K562 (cell line): ENCODE measurements around the gene RPP38. TPM values are rescaled to one million over a fixed set of nuclear protein-coding genes. Genes with fewer than 3 reads are reported as not detected.

Source experiments
- ATAC-seq: fragments of 200-7000 bp; cut with Tn5 transposase; 3 replicates; pipeline ENCODE4 v1.9.1; 2020; ENCODE audit warnings: moderate library complexity
- BruUV-seq: library from RNA; stranded (reverse); fragments of 400-500 nt; replicated peaks from 2 replicates; lab custom pipeline; 2021; lab: Mats Ljungman, UMichigan
- CTCF ChIA-PET: fragments of 300-600 bp; formaldehyde crosslinking; extraction: SDS; loops from one replicate; lab custom pipeline; 2021; ENCODE audit warnings: low intra/inter-chr PET ratio; lab: Yijun Ruan, JAX
- POLR2A ChIA-PET: fragments of 300-600, 350-650 bp; sonication (Branson Sonifier 250); formaldehyde crosslinking; extraction: SDS; loops from one replicate; lab custom pipeline; 2021; ENCODE audit warnings: antibody characterized with exemption, inconsistent platforms; lab: Yijun Ruan, JAX
- DNase-seq, 4 experiments: peaks; one replicate each; pipeline versions ENCODE4 v3.0.0 to v3.0.0-alpha.2; 2011 to 2018; ENCODE audit warnings: low spot score in 3 of 4, mixed read lengths in 3 of 4; ENCODE audit errors: extremely low read depth in 1 of 4
- FAIRE-seq: peaks from 2 replicates; lab custom pipeline; 2011; peaks lifted over from hg19 to GRCh38; lab: Jason Lieb, UNC
- H2AFZ ChIP-seq: 2 replicates; pipeline ENCODE4 v1.6.0; 2011; ENCODE audit warnings: low read depth, low read length, control low read depth, inconsistent platforms
- H3K27ac ChIP-seq: fragments of 200-600 bp; 3 replicates; pipeline ENCODE4 v1.8.0; 2011; ENCODE audit warnings: low read depth, mild to moderate bottlenecking, control low read depth, inconsistent platforms, low read length, moderate library complexity, mixed read lengths; ENCODE audit errors: extremely low read depth
- H3K27me3 ChIP-seq, 2 experiments: fragments of 300-600 bp in 1 of 2; 2 replicates in 1 of 2; 3 replicates in 1 of 2; pipeline versions ENCODE4 v1.6.0 to v1.8.0; 2011; ENCODE audit warnings: inconsistent platforms in 2 of 2, low read length in 2 of 2, mild to moderate bottlenecking in 1 of 2, mixed read lengths in 1 of 2, moderate library complexity in 1 of 2; ENCODE audit not compliant: control insufficient read depth in 2 of 2, insufficient read depth in 2 of 2
- H3K36me3 ChIP-seq: fragments of 300-600 bp; 3 replicates; pipeline ENCODE4 v1.8.0; 2011; ENCODE audit warnings: mild to moderate bottlenecking, low read length, inconsistent platforms; ENCODE audit not compliant: control insufficient read depth, insufficient read depth
- H3K4me1 ChIP-seq, 2 experiments: fragments of 200-600 bp in 1 of 2; replicated peaks in 1 of 2; 2 replicates in 1 of 2; 3 replicates in 1 of 2; pipeline versions ENCODE4 v1.5.1 to v1.8.0; 2011; ENCODE audit warnings: inconsistent platforms in 2 of 2, low read length in 2 of 2, mild to moderate bottlenecking in 1 of 2, mixed read lengths in 1 of 2, moderate library complexity in 1 of 2; ENCODE audit not compliant: control insufficient read depth in 2 of 2, insufficient read depth in 2 of 2
- H3K4me2 ChIP-seq: 2 replicates; pipeline ENCODE4 v1.6.1; 2011; ENCODE audit warnings: low read length, control low read depth, inconsistent platforms, mixed read lengths; ENCODE audit not compliant: insufficient read depth
- H3K4me3 ChIP-seq: fragments of 200-600 bp; sonication (generic), shearing (Covaris generic); 2 replicates; pipeline ENCODE4 v1.5.1; 2016; ENCODE audit warnings: control low read depth, inconsistent platforms
- H3K79me2 ChIP-seq: fragments of 200-600 bp; 3 replicates; pipeline ENCODE4 v1.8.0; 2011; ENCODE audit warnings: low read length, inconsistent platforms; ENCODE audit not compliant: control insufficient read depth, insufficient read depth
- H3K9ac ChIP-seq, 2 experiments: 2 replicates each; pipeline versions ENCODE4 v1.6.0 to v1.6.1; 2011; ENCODE audit warnings: low read depth in 2 of 2, low read length in 2 of 2, control low read depth in 1 of 2, inconsistent platforms in 1 of 2, mild to moderate bottlenecking in 1 of 2, mixed read lengths in 1 of 2; ENCODE audit not compliant: insufficient read depth in 1 of 2
- H3K9me1 ChIP-seq: one replicate; pipeline ENCODE4 v1.6.0; 2011; ENCODE audit warnings: inconsistent platforms, mild to moderate bottlenecking, low read length, moderate library complexity; ENCODE audit not compliant: control insufficient read depth, insufficient read depth
- H3K9me3 ChIP-seq: replicated peaks from 2 replicates; pipeline ENCODE4 v1.5.1; 2011; ENCODE audit warnings: low read depth, low read length, inconsistent platforms; ENCODE audit not compliant: control insufficient read depth, insufficient read depth
- H4K20me1 ChIP-seq: replicated peaks from 2 replicates; pipeline ENCODE4 v1.6.1; 2011; ENCODE audit warnings: low read length, inconsistent platforms, mixed read lengths; ENCODE audit not compliant: control insufficient read depth, insufficient read depth
- CBX5 ChIP-seq: IDR thresholded peaks from 2 replicates; pipeline ENCODE4 v1.6.1; 2014; ENCODE audit warnings: low read depth, borderline replicate concordance
- CUX1 ChIP-seq: fragments of 200-800 bp; sonication (Bioruptor generic); IDR thresholded peaks from 2 replicates; pipeline ENCODE4 v1.6.1; 2016; ENCODE audit warnings: missing genetic modification characterization, missing compliant biosample characterization
- ELF2 ChIP-seq: fragments of 250-450 bp; sonication (Bioruptor Pico); IDR thresholded peaks from 2 replicates; pipeline ENCODE4 v1.5.0; 2021; ENCODE audit warnings: mild to moderate bottlenecking
- MAFF ChIP-seq: IDR thresholded peaks from 2 replicates; pipeline ENCODE4 v1.6.1; 2012; ENCODE audit warnings: low read length, improper control_type of control experiment
- MTA2 ChIP-seq: fragments of 450-650 bp; IDR thresholded peaks from 2 replicates; pipeline ENCODE4 v1.6.1; 2016; ENCODE audit warnings: low read depth
- NR0B1 ChIP-seq: fragments of 450-650 bp; IDR thresholded peaks from one replicate; pipeline ENCODE4 v1.6.1; 2018; ENCODE audit warnings: mild to moderate bottlenecking, moderate library complexity; ENCODE audit not compliant: partially characterized antibody
- POLR2G ChIP-seq: fragments of 200-400 bp; formaldehyde crosslinking; IDR thresholded peaks from 2 replicates; pipeline ENCODE4 v1.6.1; 2017; ENCODE audit warnings: low read depth, mild to moderate bottlenecking, antibody characterized with exemption, low read length, moderate library complexity
- RBM15 ChIP-seq: fragments of 200-400 bp; formaldehyde crosslinking; IDR thresholded peaks from 2 replicates; pipeline ENCODE4 v1.6.1; 2018; ENCODE audit warnings: mild to moderate bottlenecking, low read length, moderate library complexity; ENCODE audit not compliant: insufficient read depth
- SMAD2 ChIP-seq: fragments of 150-350 bp; IDR thresholded peaks from 2 replicates; pipeline ENCODE4 v1.6.1; 2014; ENCODE audit warnings: low read depth, mild to moderate bottlenecking, low read length
- SMAD4 ChIP-seq: fragments of 250-450 bp; sonication (Bioruptor Pico); conservative IDR thresholded peaks from 2 replicates; pipeline ENCODE4 v1.8.0; 2021; ENCODE audit warnings: inconsistent platforms, mild to moderate bottlenecking, moderate library complexity
- TAF15 ChIP-seq: fragments of 200-400 bp; formaldehyde crosslinking; IDR thresholded peaks from 2 replicates; pipeline ENCODE4 v1.6.1; 2017; ENCODE audit warnings: mild to moderate bottlenecking, low read depth, low read length, moderate library complexity
- TBP ChIP-seq: optimal IDR thresholded peaks from 2 replicates; pipeline ENCODE3; 2011; ENCODE audit warnings: low read depth, low read length, improper control_type of control experiment
- THRAP3 ChIP-seq: fragments of 450-650 bp; IDR thresholded peaks from 2 replicates; pipeline ENCODE4 v1.6.1; 2016; ENCODE audit warnings: mild to moderate bottlenecking, inconsistent platforms, borderline replicate concordance
- XRCC3 ChIP-seq: fragments of 450-650 bp; IDR thresholded peaks from 2 replicates; pipeline ENCODE4 v1.6.1; 2017; ENCODE audit warnings: mild to moderate bottlenecking, moderate library complexity
- WGBS: fragments of 100-300 bp; shearing (Covaris generic); methylation state at CpG from one replicate; pipeline ENCODE4 v1.1.6; 2016; ENCODE audit warnings: low coverage, mixed read lengths; ENCODE audit not compliant: insufficient coverage; ENCODE audit errors: missing lambda C conversion rate; 5-methylcytosine and 5-hydroxymethylcytosine counted together
- in situ Hi-C: fragments of 300-500 bp; cut with MboI; formaldehyde crosslinking; loops from 4 replicates; pipeline ENCODE4 v1.15.0; 2018; ENCODE audit warnings: inconsistent platforms, mixed read lengths
- intact Hi-C: fragments of 100-400 bp; cut with micrococcal nuclease; formaldehyde crosslinking; loops from 2 replicates; pipeline ENCODE4 v1.14.2; 2022
- polyA plus RNA-seq, 8 experiments: library from polyadenylated mRNA; depleted of rRNA in 4 of 8; stranded (reverse) in 5 of 8; unstranded in 3 of 8; fragments of >200 nt; fragmentation: Nextera tagmentation in 2 of 8; fragmentation: Illumina TruSeq in 1 of 8; extraction: Ambion mirVana in 2 of 8; extraction: Trizol in 1 of 8; gene quantifications; 2 replicates each; pipeline versions ENCODE4 v1.2.1 to v1.2.3, GENCODE V29; 2011 to 2014; ENCODE audit warnings: inconsistent platforms in 1 of 8, missing spikeins in 1 of 8
- total RNA-seq, 7 experiments: library from RNA; depleted of rRNA in 6 of 7; stranded (reverse); fragments of >200 nt in 6 of 7; fragmentation: Illumina TruSeq in 2 of 7; extraction: Trizol in 2 of 7; gene quantifications; 2 replicates each; pipeline versions ENCODE4 v1.2.1 to v1.2.3, GENCODE V29; 2011 to 2021; ENCODE audit warnings: low replicate concordance in 1 of 7

Gene RPP38
- total and polyA plus RNA-seq, 9 of the 15 experiments (the other 6 are each of a cell fraction or from before 2014, with no cell fraction given): 26.3 to 58.6 (median 33.8) TPM

GRCh38 chr10:15049533-15049932 lies 47.6 kb upstream of the RPP38 start (continued):
- TF ChIP-seq MAFF (no peak), CUX1 (CRISPR knock-in tag) (no peak), THRAP3 (no peak), POLR2G (no peak), RBM15 (no peak)

GRCh38 chr10:15052121-15052520 lies 45.0 kb upstream of the RPP38 start:
- Histone ChIP-seq H3K9me3 (no peaks in the 10 kb centered on the region), H3K9me1 (no peaks in the 10 kb centered on the region), H3K9ac (no peak overlapping the region), H3K79me2 (no peaks in the 10 kb centered on the region), H3K4me2 (no peak overlapping the region), H4K20me1 (no peaks in the 10 kb centered on the region), H3K4me1 (no peaks in the 10 kb centered on the region; a peak in 1 of 5 replicates), H3K27ac (no peak overlapping the region), H3K36me3 (no peaks in the 10 kb centered on the region), H2AFZ (no peak overlapping the region), H3K27me3 (peaks cover 0 to 8% of the 10 kb centered on the region in 2 experiments; a peak in 3 of 5 replicates), H3K4me3 (no peak overlapping the region)
- TF ChIP-seq ELF2 (CRISPR knock-in tag) (no peak), TAF15 (no peak), SMAD2 (no peak), CBX5 (no peak), SMAD4 (CRISPR knock-in tag) (no peak), MTA2 (no peak), XRCC3 (no peak), NR0B1 (no peak), TBP (no peak)
- 14% methylated on average over 7 of the region's 7 CpGs for WGBS
- ATAC-seq (no peak), FAIRE-seq (no peak), DNase-seq (no peak)
- intact Hi-C loops: no loop called here
- no TSS peak for BruUV-seq
- ChIA-PET CTCF (no interaction called here), POLR2A (interaction anchor here (0.7 kb wide), 1 partner anchor 477 kb away, joined by 3 read pairs; no protein-coding TSS in a partner anchor)
- in situ Hi-C loops: no loop called here
